Spinal cord (tissue), 10 donors: ENCODE data around the gene NDUFA8. TPM values are rescaled to one million over a fixed set of nuclear protein-coding genes. Genes with fewer than 3 reads are reported as not detected.
A peak's percentile ranks its signal among the peaks of the same experiment; 100 is the strongest.

ENCODE experiments used
- DNase-seq, 6 donors: peaks; one replicate each; pipeline versions ENCODE4 v3.0.0 to v3.0.0-alpha.2; 2013 to 2015; ENCODE audit warnings: low spot score in 6 of 6, low read depth in 4 of 6
- H3K27ac ChIP-seq: one replicate; pipeline ENCODE4 v1.5.1; 2013; ENCODE audit warnings: low read depth, low read length, control low read depth
- H3K27me3 ChIP-seq: one replicate; pipeline ENCODE4 v1.6.1; 2013; ENCODE audit warnings: low read length; ENCODE audit not compliant: control insufficient read depth, insufficient read depth
- H3K36me3 ChIP-seq: one replicate; pipeline ENCODE4 v1.6.1; 2013; ENCODE audit warnings: low read length; ENCODE audit not compliant: control insufficient read depth, insufficient read depth
- H3K4me1 ChIP-seq: one replicate; pipeline ENCODE4 v1.6.1; 2013; ENCODE audit warnings: low read length; ENCODE audit not compliant: control insufficient read depth, insufficient read depth
- H3K4me3 ChIP-seq: one replicate; pipeline ENCODE4 v1.5.1; 2013; ENCODE audit warnings: low read depth, low read length, control low read depth
- H3K9me3 ChIP-seq: one replicate; pipeline ENCODE4 v1.6.1; 2013; ENCODE audit warnings: low read length; ENCODE audit not compliant: control insufficient read depth, insufficient read depth
- WGBS: methylation state at CpG from one replicate; pipeline ENCODE4 v1.1.5; 2013; ENCODE audit warnings: missing lambda C conversion rate; ENCODE audit not compliant: insufficient coverage; 5-methylcytosine and 5-hydroxymethylcytosine counted together
- polyA plus RNA-seq, 2 donors: library from polyadenylated mRNA; unstranded; fragments of 120-200 nt; gene quantifications; one replicate each; pipeline ENCODE4 v1.2.1, GENCODE V29; 2013; ENCODE audit not compliant: insufficient read length in 2 of 2
- total RNA-seq, 2 donors: library from RNA; depleted of rRNA in 1 of 2; stranded (reverse); fragments of 120-200 nt in 1 of 2; fragments of >200 nt in 1 of 2; gene quantifications; one replicate each; pipeline versions ENCODE4 v1.2.3 to v1.2.4, GENCODE V29; 2013 to 2014
- donor health status: healthy.

The NDUFA8 gene
- total and polyA plus RNA-seq, 4 donors = 46.0 to 114 (median 84.2) TPM

GRCh38 chr9:122111413-122112085 is 48.0 kb downstream of the NDUFA8 start:
- Histone ChIP-seq H3K27me3 (no peaks in the 10 kb centered on the region), H3K4me1 (peaks cover 8% of the 10 kb centered on the region), H3K9me3 (no peaks in the 10 kb centered on the region), H3K4me3 (no peak overlapping the region), H3K36me3 (no peaks in the 10 kb centered on the region), H3K27ac (no peak overlapping the region)
- no peak for DNase-seq
- 87% methylated on average over 8 of the region's 9 CpGs for WGBS

GRCh38 chr9:122110100-122110833 is 49.3 kb downstream of the NDUFA8 start:
- no peak for DNase-seq
- H3K4me3 ChIP-seq = no peak overlapping the region
- no peaks in the 10 kb centered on the region for H3K9me3 ChIP-seq
- H3K4me1 ChIP-seq = peaks cover 8% of the 10 kb centered on the region
- no peaks in the 10 kb centered on the region for H3K27me3 ChIP-seq
- no peaks in the 10 kb centered on the region for H3K36me3 ChIP-seq
- H3K27ac ChIP-seq = no peak overlapping the region
- WGBS = 84% methylated on average over 7 of the region's 7 CpGs

- WGBS = 65% methylated on average over 3 of the region's 3 CpGs
- Histone ChIP-seq H3K4me1 (peaks cover 8% of the 10 kb centered on the region), H3K36me3 (no peaks in the 10 kb centered on the region), H3K4me3 (no peak overlapping the region), H3K27ac (no peak overlapping the region), H3K9me3 (no peaks in the 10 kb centered on the region), H3K27me3 (no peaks in the 10 kb centered on the region)
- no peak for DNase-seq
Measured at GRCh38 chr9:122109035-122109813, 50.4 kb downstream of the NDUFA8 start.

- peaks cover 4% of the 10 kb centered on the region for H3K9me3 ChIP-seq
- no peak for DNase-seq
- no peak overlapping the region for H3K4me3 ChIP-seq
- 34% methylated on average over 6 of the region's 7 CpGs for WGBS
- H3K36me3 ChIP-seq = no peaks in the 10 kb centered on the region
- no peaks in the 10 kb centered on the region for H3K27me3 ChIP-seq
- H3K4me1 ChIP-seq = peaks cover 4% of the 10 kb centered on the region
- H3K27ac ChIP-seq = no peak overlapping the region
Measured at GRCh38 chr9:122107291-122107805, 52.2 kb downstream of the NDUFA8 start.

GRCh38 chr9:122106576-122106975 is 53.0 kb downstream of the NDUFA8 start:
- 50% methylated on average over 1 of the region's 2 CpGs for WGBS
- DNase-seq = no peak
- H3K9me3 ChIP-seq = peaks cover 4% of the 10 kb centered on the region
- H3K27me3 ChIP-seq = no peaks in the 10 kb centered on the region
- H3K36me3 ChIP-seq = no peaks in the 10 kb centered on the region
- H3K4me3 ChIP-seq = no peak overlapping the region
- H3K4me1 ChIP-seq = peaks cover 4% of the 10 kb centered on the region
- H3K27ac ChIP-seq = no peak overlapping the region

- no CpG with 5 or more reads among the region's 1 CpG for WGBS
- Histone ChIP-seq H3K27me3 (peaks cover 2% of the 10 kb centered on the region), H3K4me3 (no peak overlapping the region), H3K4me1 (peaks cover 8% of the 10 kb centered on the region), H3K27ac (no peak overlapping the region), H3K9me3 (peaks cover 4% of the 10 kb centered on the region), H3K36me3 (no peaks in the 10 kb centered on the region)
- no peak for DNase-seq
Measured at GRCh38 chr9:122103985-122104384, 55.6 kb downstream of the NDUFA8 start.

GRCh38 chr9:122102156-122102555 is 57.4 kb downstream of the NDUFA8 start:
- 80% methylated on average over 1 of the region's 2 CpGs for WGBS
- Histone ChIP-seq H3K4me3 (no peak overlapping the region), H3K4me1 (peaks cover 4% of the 10 kb centered on the region), H3K36me3 (no peaks in the 10 kb centered on the region), H3K27me3 (peaks cover 2% of the 10 kb centered on the region), H3K9me3 (peaks cover 4% of the 10 kb centered on the region), H3K27ac (no peak overlapping the region)
- DNase-seq = no peak

GRCh38 chr9:122100756-122101155 is 58.8 kb downstream of the NDUFA8 start:
- 96% methylated on average over 5 of the region's 7 CpGs for WGBS

GRCh38 chr9:122099271-122099869 is 60.2 kb downstream of the NDUFA8 start:
- peaks cover 2% of the 10 kb centered on the region for H3K27me3 ChIP-seq
- H3K36me3 ChIP-seq = no peaks in the 10 kb centered on the region
- peaks cover 4% of the 10 kb centered on the region for H3K9me3 ChIP-seq
- peak in 5 of 6 donors; percentile 58 to 94 (median 74) for DNase-seq
- H3K4me1 ChIP-seq = peaks cover 4% of the 10 kb centered on the region
- no peak overlapping the region for H3K4me3 ChIP-seq
- WGBS = 50% methylated on average over 9 of the region's 16 CpGs
- no peak overlapping the region for H3K27ac ChIP-seq

More at GRCh38 chr9:122100756-122101155, 58.8 kb downstream of the NDUFA8 start:
- no peak for DNase-seq
- Histone ChIP-seq H3K4me3 (no peak overlapping the region), H3K27me3 (peaks cover 2% of the 10 kb centered on the region), H3K36me3 (no peaks in the 10 kb centered on the region), H3K9me3 (peaks cover 4% of the 10 kb centered on the region), H3K4me1 (peaks cover 4% of the 10 kb centered on the region), H3K27ac (no peak overlapping the region)
